ENCODE results near the gene PLA2G12B. TPM values are rescaled to one million over a fixed set of nuclear protein-coding genes. Genes with fewer than 3 reads are reported as not detected.
"Not testable (repeated sequence)": the region's sequence is repeated elsewhere in the genome, so short reads cannot be mapped to it uniquely, and the experiment has no call there.

Gene PLA2G12B
- polyA plus RNA-seq, 3 donors, result not detected

- H3K36me3 Mint-ChIP-seq, result no peaks in the 10 kb centered on the region
- Histone ChIP-seq H3K4me3 (replicated peaks in 1 of 3; ENCODE audit: low read depth in 2 of 3, low read length in 3 of 3) (no peak overlapping the region), H3K9me3 (replicated peaks in 1 of 2; ENCODE audit: control insufficient read depth in 1 of 2, insufficient read depth in 1 of 2, low read length in 2 of 2) (peaks cover 4 to 15% of the 10 kb centered on the region in 2 donors), H2AFZ (ENCODE audit: insufficient read depth, low read depth, low read length, poor library complexity, severe bottlenecking) (no peak overlapping the region), H4K20me1 (ENCODE audit: insufficient read depth, low read length) (no peaks in the 10 kb centered on the region), H3K27me3 (ENCODE audit: control insufficient read depth in 2 of 2, insufficient read depth in 2 of 2, low read length in 2 of 2) (no peaks in the 10 kb centered on the region), H3K9ac (ENCODE audit: insufficient read depth, low read length, poor library complexity, severe bottlenecking) (no peak overlapping the region), H3K79me2 (ENCODE audit: insufficient read depth, low read length) (no peaks in the 10 kb centered on the region), H3K4me1 (ENCODE audit: control insufficient read depth in 1 of 2, insufficient read depth in 2 of 2, low read length in 2 of 2) (no peaks in the 10 kb centered on the region), H3K36me3 (replicated peaks in 1 of 2; ENCODE audit: control insufficient read depth in 1 of 2, insufficient read depth in 2 of 2, low read length in 2 of 2) (no peaks in the 10 kb centered on the region), H3K27ac (ENCODE audit: low read depth in 1 of 2, low read length in 2 of 2) (no peak overlapping the region), H3K4me2 (replicated peaks; ENCODE audit: extremely low read depth, low read length, poor library complexity, severe bottlenecking) (no peak overlapping the region)
- H3K27ac Mint-ChIP-seq, result no peak overlapping the region
- H3K4me3 Mint-ChIP-seq, result no peak overlapping the region
- TF ChIP-seq CTCF (IDR thresholded peaks at IDR 0.05), result no peak
- H3K4me1 Mint-ChIP-seq, result peaks cover 3% of the 10 kb centered on the region
- WGBS (ENCODE audit: insufficient coverage), result 100% methylated on average over 3 of the region's 3 CpGs
- H3K27me3 Mint-ChIP-seq (ENCODE audit: low read depth in 3 of 3), result peaks cover 0 to 7% (median 6%) of the 10 kb centered on the region in 3 donors
- intact Hi-C loops (cut with micrococcal nuclease), result no loop called here
- DNase-seq, result no peak
- H3K9me3 Mint-ChIP-seq, result peaks cover 7 to 19% (median 14%) of the 10 kb centered on the region in 7 donors
These were observed 28.6 kb downstream of the PLA2G12B start for GRCh38 chr10:72925951-72926465.

- Histone ChIP-seq H2AFZ (ENCODE audit: insufficient read depth, low read depth, low read length, poor library complexity, severe bottlenecking) (no peak overlapping the region), H3K9ac (ENCODE audit: insufficient read depth, low read length, poor library complexity, severe bottlenecking) (no peak overlapping the region), H3K27ac (ENCODE audit: low read depth in 1 of 2, low read length in 2 of 2) (no peak overlapping the region), H3K27me3 (ENCODE audit: control insufficient read depth in 2 of 2, insufficient read depth in 2 of 2, low read length in 2 of 2) (no peaks in the 10 kb centered on the region), H3K4me1 (ENCODE audit: control insufficient read depth in 1 of 2, insufficient read depth in 2 of 2, low read length in 2 of 2) (no peaks in the 10 kb centered on the region), H4K20me1 (ENCODE audit: insufficient read depth, low read length) (no peaks in the 10 kb centered on the region), H3K9me3 (replicated peaks in 1 of 2; ENCODE audit: control insufficient read depth in 1 of 2, insufficient read depth in 1 of 2, low read length in 2 of 2) (peaks cover 7 to 15% of the 10 kb centered on the region in 2 donors), H3K4me2 (replicated peaks; ENCODE audit: extremely low read depth, low read length, poor library complexity, severe bottlenecking) (no peak overlapping the region), H3K79me2 (ENCODE audit: insufficient read depth, low read length) (no peaks in the 10 kb centered on the region), H3K36me3 (replicated peaks in 1 of 2; ENCODE audit: control insufficient read depth in 1 of 2, insufficient read depth in 2 of 2, low read length in 2 of 2) (no peaks in the 10 kb centered on the region), H3K4me3 (replicated peaks in 1 of 3; ENCODE audit: low read depth in 2 of 3, low read length in 3 of 3) (no peak overlapping the region)
- 86% methylated on average over 8 of the region's 13 CpGs for WGBS (ENCODE audit: insufficient coverage)
- Mint-ChIP-seq H3K4me3 (no peak overlapping the region), H3K4me1 (peaks cover 3% of the 10 kb centered on the region), H3K27ac (peak overlapping the region in 1 of 7 donors; percentile 5), H3K9me3 (peaks cover 14 to 33% (median 22%) of the 10 kb centered on the region in 7 donors), H3K36me3 (no peaks in the 10 kb centered on the region), H3K27me3 (ENCODE audit: low read depth in 3 of 3) (peaks cover 2 to 8% (median 6%) of the 10 kb centered on the region in 3 donors)
- no peak for TF ChIP-seq CTCF (IDR thresholded peaks at IDR 0.05)
- no peak for DNase-seq
- intact Hi-C loops (cut with micrococcal nuclease), result no loop called here
These were observed 30.3 kb downstream of the PLA2G12B start for GRCh38 chr10:72924351-72924750.

GRCh38 chr10:72921147-72921683 is 33.4 kb downstream of the PLA2G12B start:
- H3K36me3 ChIP-seq (replicated peaks in 1 of 2; ENCODE audit: control insufficient read depth in 1 of 2, insufficient read depth in 2 of 2, low read length in 2 of 2); H3K27me3 Mint-ChIP-seq (ENCODE audit: low read depth in 3 of 3); H3K27me3 ChIP-seq (ENCODE audit: control insufficient read depth in 2 of 2, insufficient read depth in 2 of 2, low read length in 2 of 2); intact Hi-C loops (cut with micrococcal nuclease); H3K79me2 ChIP-seq (ENCODE audit: insufficient read depth, low read length); H3K4me3 Mint-ChIP-seq; H3K4me3 ChIP-seq (replicated peaks in 1 of 3; ENCODE audit: low read depth in 2 of 3, low read length in 3 of 3); H4K20me1 ChIP-seq (ENCODE audit: insufficient read depth, low read length); H3K4me2 ChIP-seq (replicated peaks; ENCODE audit: extremely low read depth, low read length, poor library complexity, severe bottlenecking); H2AFZ ChIP-seq (ENCODE audit: insufficient read depth, low read depth, low read length, poor library complexity, severe bottlenecking); H3K27ac ChIP-seq (ENCODE audit: low read depth in 1 of 2, low read length in 2 of 2); H3K4me1 Mint-ChIP-seq; H3K4me1 ChIP-seq (ENCODE audit: control insufficient read depth in 1 of 2, insufficient read depth in 2 of 2, low read length in 2 of 2); H3K9ac ChIP-seq (ENCODE audit: insufficient read depth, low read length, poor library complexity, severe bottlenecking); H3K36me3 Mint-ChIP-seq; DNase-seq; H3K27ac Mint-ChIP-seq: not testable (repeated sequence)
- WGBS (ENCODE audit: insufficient coverage), result no CpG with 5 or more reads among the region's 1 CpG
- H3K9me3 Mint-ChIP-seq, result peaks cover 14 to 33% (median 23%) of the 10 kb centered on the region in 7 donors
- peaks cover 7 to 15% of the 10 kb centered on the region in 2 donors for H3K9me3 ChIP-seq (replicated peaks in 1 of 2; ENCODE audit: control insufficient read depth in 1 of 2, insufficient read depth in 1 of 2, low read length in 2 of 2)

All from CD14-positive monocyte (primary cell).